Fibroblast of lung (primary cell): ENCODE measurements around the gene ATP6V0A1.

Experiments used
- CTCF ChIP-seq, 2 donors: IDR thresholded peaks in 1 of 2; conservative IDR thresholded peaks in 1 of 2; 1 replicate in 1 of 2; 2 replicates in 1 of 2; pipeline ENCODE4 v1.5.1; 2011 to 2012; ENCODE audit warnings: low read length in 2 of 2, control low read depth in 1 of 2, inconsistent platforms in 1 of 2, low read depth in 1 of 2, mild to moderate bottlenecking in 1 of 2
- EZH2 ChIP-seq: IDR thresholded peaks from 2 replicates; pipeline ENCODE4 v1.5.1; 2012; ENCODE audit warnings: low read length, control low read depth, mild to moderate bottlenecking; ENCODE audit errors: missing control alignments

- TF ChIP-seq EZH2, result no peak
- TF ChIP-seq CTCF (conservative IDR thresholded peaks at IDR 0.05 in 1 of 2, IDR thresholded peaks at IDR 0.05 in 1 of 2; ENCODE audit: low read depth in 1 of 2, low read length in 2 of 2), result no peak
These were observed 67.4 kb downstream of the ATP6V0A1 start for GRCh38 chr17:42526031-42526444.
